AG04450 (cell line): ENCODE data around the gene XXYLT1. TPM values are rescaled to one million over a fixed set of nuclear protein-coding genes. Genes with fewer than 3 reads are reported as not detected.

ENCODE experiments used
- CTCF ChIA-PET: fragments of 300-600, 350-600 bp; formaldehyde crosslinking; extraction: SDS; loops from one replicate; lab custom pipeline; 2022; ENCODE audit warnings: antibody characterized with exemption, inconsistent platforms; lab: Charles Lee
- POLR2A ChIA-PET: fragments of 350-600 bp; formaldehyde crosslinking; extraction: SDS; loops from one replicate; lab custom pipeline; 2021; ENCODE audit warnings: antibody characterized with exemption, inconsistent platforms; lab: Yijun Ruan, JAX
- DNase-seq: peaks from one replicate; pipeline ENCODE4 v3.0.0-alpha.2; 2011; ENCODE audit warnings: low read depth, low spot score
- H3K27ac ChIP-seq: one replicate; pipeline ENCODE4 v1.5.1; 2012; ENCODE audit warnings: low read depth, low read length, control low read depth
- H3K27me3 ChIP-seq: one replicate; pipeline ENCODE4 v1.6.0; 2012; ENCODE audit warnings: low read length; ENCODE audit not compliant: control insufficient read depth, insufficient read depth
- H3K4me3 ChIP-seq: 2 replicates; pipeline ENCODE4 v1.5.1; 2011; ENCODE audit warnings: mild to moderate bottlenecking, low read depth, low read length, control low read depth
- H3K9me3 ChIP-seq: 2 replicates; pipeline ENCODE4 v1.5.1; 2012; ENCODE audit warnings: low read length; ENCODE audit not compliant: control insufficient read depth, insufficient read depth
- CTCF ChIP-seq: IDR thresholded peaks from 2 replicates; pipeline ENCODE4 v1.5.1; 2011; ENCODE audit warnings: low read depth, low read length, control low read depth, inconsistent platforms
- polyA plus RNA-seq: library from polyadenylated mRNA; depleted of rRNA; stranded (reverse); fragments of >200 nt; gene quantifications from 2 replicates; pipeline ENCODE4 v1.2.3, GENCODE V29; 2011

XXYLT1 gene
- polyA plus RNA-seq, 1 experiment: 16.5 TPM

- Histone ChIP-seq H3K27ac (no peak overlapping the region), H3K9me3 (no peaks in the 10 kb centered on the region), H3K4me3 (no peak overlapping the region), H3K27me3 (peaks cover 26% of the 10 kb centered on the region)
- no peak for TF ChIP-seq CTCF
- POLR2A ChIA-PET: no interaction called here
- DNase-seq: no peak
- CTCF ChIA-PET: no interaction called here
Observed at GRCh38 chr3:195059471-195060216, 211.3 kb downstream of the XXYLT1 start.

- H3K9me3 ChIP-seq: no peaks in the 10 kb centered on the region
- no peak overlapping the region for H3K4me3 ChIP-seq
- H3K27me3 ChIP-seq: peaks cover 26% of the 10 kb centered on the region
- CTCF ChIA-PET: no interaction called here
- POLR2A ChIA-PET: no interaction called here
- no peak for TF ChIP-seq CTCF
- no peak overlapping the region for H3K27ac ChIP-seq
- no peak for DNase-seq
Observed at GRCh38 chr3:195059006-195059350, 212.0 kb downstream of the XXYLT1 start.

GRCh38 chr3:195058336-195059005 lies 212.5 kb downstream of the XXYLT1 start:
- Histone ChIP-seq H3K27ac (no peak overlapping the region), H3K9me3 (no peaks in the 10 kb centered on the region), H3K27me3 (peaks cover 26% of the 10 kb centered on the region), H3K4me3 (no peak overlapping the region)
- POLR2A ChIA-PET: no interaction called here
- TF ChIP-seq CTCF: no peak
- no peak for DNase-seq
- CTCF ChIA-PET: no interaction called here

- ChIA-PET POLR2A (no interaction called here), CTCF (interaction anchor here (0.5 to 0.6 kb wide), 3 partner anchors 213 to 465 kb away, joined by 3 to 4 read pairs (median 3); no protein-coding TSS in a partner anchor)
- no peak overlapping the region for H3K27ac ChIP-seq
- H3K27me3 ChIP-seq: peaks cover 26% of the 10 kb centered on the region
- DNase-seq: no peak
- TF ChIP-seq CTCF: no peak
- no peaks in the 10 kb centered on the region for H3K9me3 ChIP-seq
- no peak overlapping the region for H3K4me3 ChIP-seq
Observed at GRCh38 chr3:195057716-195058115, 213.2 kb downstream of the XXYLT1 start.

- ChIA-PET CTCF (no interaction called here), POLR2A (no interaction called here)
- Histone ChIP-seq H3K27me3 (peaks cover 29% of the 10 kb centered on the region), H3K27ac (no peak overlapping the region), H3K4me3 (no peak overlapping the region), H3K9me3 (no peaks in the 10 kb centered on the region)
- DNase-seq: no peak
- TF ChIP-seq CTCF: no peak
Observed at GRCh38 chr3:195056506-195056905, 214.5 kb downstream of the XXYLT1 start.
